ENCODE measurements around the gene C19orf18.

DNA sequence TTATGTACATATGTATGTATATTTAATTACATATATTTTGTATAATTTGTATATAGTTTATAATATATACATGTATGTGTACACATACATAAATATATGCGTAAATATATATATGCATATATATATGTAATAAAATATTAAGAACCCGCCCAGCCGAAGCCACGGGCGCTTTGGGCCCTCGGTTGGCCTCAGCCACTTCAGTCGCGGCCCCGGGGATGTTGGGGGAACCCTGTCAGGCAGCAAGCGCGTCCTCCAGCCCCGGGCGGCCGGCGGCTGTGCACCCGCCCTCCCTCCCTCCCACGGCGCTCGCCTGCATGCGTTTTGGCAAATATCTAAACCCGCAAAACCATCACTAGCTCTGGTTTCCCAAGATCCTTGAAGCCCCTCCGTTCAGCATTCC is 36.2 kb upstream of the C19orf18 start:
- TF ChIP-seq, protein P1, sequence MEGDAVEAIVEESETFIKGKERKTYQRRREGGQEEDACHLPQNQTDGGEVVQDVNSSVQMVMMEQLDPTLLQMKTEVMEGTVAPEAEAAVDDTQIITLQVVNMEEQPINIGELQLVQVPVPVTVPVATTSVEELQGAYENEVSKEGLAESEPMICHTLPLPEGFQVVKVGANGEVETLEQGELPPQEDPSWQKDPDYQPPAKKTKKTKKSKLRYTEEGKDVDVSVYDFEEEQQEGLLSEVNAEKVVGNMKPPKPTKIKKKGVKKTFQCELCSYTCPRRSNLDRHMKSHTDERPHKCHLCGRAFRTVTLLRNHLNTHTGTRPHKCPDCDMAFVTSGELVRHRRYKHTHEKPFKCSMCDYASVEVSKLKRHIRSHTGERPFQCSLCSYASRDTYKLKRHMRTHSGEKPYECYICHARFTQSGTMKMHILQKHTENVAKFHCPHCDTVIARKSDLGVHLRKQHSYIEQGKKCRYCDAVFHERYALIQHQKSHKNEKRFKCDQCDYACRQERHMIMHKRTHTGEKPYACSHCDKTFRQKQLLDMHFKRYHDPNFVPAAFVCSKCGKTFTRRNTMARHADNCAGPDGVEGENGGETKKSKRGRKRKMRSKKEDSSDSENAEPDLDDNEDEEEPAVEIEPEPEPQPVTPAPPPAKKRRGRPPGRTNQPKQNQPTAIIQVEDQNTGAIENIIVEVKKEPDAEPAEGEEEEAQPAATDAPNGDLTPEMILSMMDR (optimal IDR thresholded peaks at IDR 0.05 in 1 of 3, IDR thresholded peaks at IDR 0.05 in 1 of 3, conservative IDR thresholded peaks at IDR 0.05 in 1 of 3; ENCODE audit: extremely low read depth in 1 of 3, insufficient read depth in 2 of 3, low read length in 3 of 3) = no peak
- TF ChIP-seq EZH2 (IDR thresholded peaks at IDR 0.05; ENCODE audit: low read length) = no peak
